Hematopoietic multipotent progenitor cell treated with erythropoietin and hydrocortisone succinate and interleukin-3 and kit ligand, for 4 days (in vitro differentiated cells): ENCODE measurements around the gene SYP.
"Not testable (repeated sequence)": the region's sequence is repeated elsewhere in the genome, so short reads cannot be mapped to it uniquely, and the experiment has no call there.

Source experiments
- DNase-seq: peaks from one replicate; pipeline ENCODE4 v3.0.0-alpha.2; 2015

Gene SYP

DNA sequence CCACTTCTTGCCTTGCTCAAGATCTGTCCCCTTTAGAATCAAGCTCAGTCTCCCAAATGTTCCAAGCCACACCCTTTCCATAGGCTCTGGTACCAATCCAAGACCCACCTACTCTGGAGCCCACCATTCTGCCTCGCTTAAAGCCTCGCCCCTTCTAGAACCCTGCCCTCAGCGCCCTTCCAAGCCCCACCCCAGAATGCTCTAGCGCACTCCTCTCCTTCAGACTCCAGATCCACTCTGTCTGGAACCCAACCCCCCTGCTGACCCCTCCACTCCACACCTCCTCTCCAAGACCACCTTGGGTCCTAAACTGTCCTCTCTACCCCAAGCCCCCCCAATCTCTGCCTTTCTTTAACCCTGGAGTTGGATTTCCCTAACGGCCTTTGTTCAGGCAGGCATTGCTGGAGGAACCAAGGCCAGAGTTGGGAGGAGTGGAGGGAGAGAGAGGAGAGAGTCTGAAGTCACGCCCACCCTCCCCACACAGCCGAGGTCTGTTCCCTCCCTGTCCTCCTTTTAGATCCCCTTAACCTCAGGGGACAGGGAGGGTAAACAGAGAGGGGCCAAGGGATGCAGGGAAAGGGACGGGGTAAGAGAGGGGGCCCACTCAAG is 11.4 kb downstream of the SYP start:
- peak; percentile 26 for DNase-seq

DNA sequence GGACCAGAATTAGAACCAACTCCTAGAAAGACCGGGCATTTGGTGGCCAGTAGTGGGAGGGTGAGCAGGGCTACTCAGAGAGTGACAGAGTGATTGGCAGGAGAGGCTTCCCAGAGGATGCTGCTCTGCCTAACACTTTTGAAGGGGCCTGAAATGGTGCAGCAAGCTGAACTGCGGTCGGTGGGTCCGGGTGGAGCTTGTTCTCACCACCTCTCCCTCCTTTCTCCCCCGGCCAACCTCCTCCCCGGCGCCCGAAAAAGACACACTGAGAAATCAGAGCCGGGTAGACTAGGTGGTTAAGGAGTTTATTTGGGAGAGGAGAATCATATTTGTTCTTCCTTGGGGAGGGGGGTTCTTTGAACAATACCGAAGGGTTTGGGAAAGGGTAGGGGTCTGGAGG is 12.5 kb downstream of the SYP start:
- no peak for DNase-seq

DNA sequence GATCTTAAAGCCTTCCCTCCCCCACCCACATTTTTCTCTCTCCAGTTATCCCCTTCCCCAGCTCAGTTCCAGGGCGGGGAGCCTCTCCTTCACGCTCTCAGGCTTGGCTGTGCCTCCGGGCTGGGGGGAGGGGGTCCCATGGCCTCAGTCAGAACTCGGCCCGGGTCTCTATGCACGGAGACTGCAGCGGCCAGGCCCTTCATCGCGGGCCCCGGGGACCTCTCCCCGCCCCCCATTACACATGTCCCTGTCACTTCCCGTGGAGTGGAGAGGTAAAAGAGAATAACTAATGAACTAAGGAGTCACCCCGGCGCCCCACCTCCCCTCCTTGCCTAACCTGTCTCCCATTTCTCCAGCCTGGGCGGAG is 13.0 kb downstream of the SYP start:
- DNase-seq: no peak

DNA sequence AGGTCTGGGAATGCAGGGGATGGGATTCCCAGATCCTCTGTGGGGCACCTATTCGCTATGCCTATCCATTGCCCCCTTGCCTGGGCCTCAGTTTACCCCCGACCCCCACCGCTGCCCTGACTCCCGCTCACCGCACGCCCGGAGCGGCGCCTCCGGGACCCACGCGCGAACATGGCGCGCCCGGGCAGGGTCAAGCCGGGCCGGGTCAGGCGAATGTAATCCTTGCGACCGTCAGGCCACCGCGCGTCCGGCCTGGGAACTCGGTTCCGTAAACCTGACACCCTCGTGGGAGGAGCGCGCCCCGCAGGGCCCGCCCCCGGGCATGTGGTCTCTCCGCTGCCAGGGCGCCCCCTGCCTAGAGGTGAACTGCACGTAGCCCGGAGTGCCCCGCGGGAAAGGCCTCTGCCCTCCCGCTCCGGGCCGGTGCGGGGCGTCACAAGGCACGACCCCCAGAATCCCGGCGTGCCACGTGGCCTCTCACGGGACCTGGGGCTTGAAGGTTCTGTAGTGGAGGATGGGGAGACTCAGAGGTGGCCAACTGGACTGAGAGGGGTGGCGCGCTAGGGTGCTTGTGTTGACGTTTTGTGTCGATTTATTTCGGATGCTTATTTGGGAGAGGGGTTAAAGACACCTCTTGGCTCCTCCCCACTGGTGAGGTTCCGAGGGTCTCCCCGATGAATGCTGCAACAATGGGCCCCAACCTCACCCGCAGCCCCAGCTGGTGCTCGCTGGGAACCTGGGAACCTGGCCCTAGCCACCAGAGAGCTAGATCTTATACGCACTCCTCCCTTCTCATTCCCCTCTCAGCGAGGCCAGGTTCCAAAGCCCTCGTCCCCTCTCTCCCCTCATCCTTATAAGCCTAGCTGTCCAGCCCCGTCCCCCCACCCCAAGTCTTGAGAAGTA is 13.6 kb downstream of the SYP start, which contains the start of gene PRICKLE3:
Gene PRICKLE3, minus strand, starts transcription at position 249 of the 903 bp plus-strand sequence. Its CDS starts 76 bp downstream, at position 173.
- peak; percentile 89 for DNase-seq

DNA sequence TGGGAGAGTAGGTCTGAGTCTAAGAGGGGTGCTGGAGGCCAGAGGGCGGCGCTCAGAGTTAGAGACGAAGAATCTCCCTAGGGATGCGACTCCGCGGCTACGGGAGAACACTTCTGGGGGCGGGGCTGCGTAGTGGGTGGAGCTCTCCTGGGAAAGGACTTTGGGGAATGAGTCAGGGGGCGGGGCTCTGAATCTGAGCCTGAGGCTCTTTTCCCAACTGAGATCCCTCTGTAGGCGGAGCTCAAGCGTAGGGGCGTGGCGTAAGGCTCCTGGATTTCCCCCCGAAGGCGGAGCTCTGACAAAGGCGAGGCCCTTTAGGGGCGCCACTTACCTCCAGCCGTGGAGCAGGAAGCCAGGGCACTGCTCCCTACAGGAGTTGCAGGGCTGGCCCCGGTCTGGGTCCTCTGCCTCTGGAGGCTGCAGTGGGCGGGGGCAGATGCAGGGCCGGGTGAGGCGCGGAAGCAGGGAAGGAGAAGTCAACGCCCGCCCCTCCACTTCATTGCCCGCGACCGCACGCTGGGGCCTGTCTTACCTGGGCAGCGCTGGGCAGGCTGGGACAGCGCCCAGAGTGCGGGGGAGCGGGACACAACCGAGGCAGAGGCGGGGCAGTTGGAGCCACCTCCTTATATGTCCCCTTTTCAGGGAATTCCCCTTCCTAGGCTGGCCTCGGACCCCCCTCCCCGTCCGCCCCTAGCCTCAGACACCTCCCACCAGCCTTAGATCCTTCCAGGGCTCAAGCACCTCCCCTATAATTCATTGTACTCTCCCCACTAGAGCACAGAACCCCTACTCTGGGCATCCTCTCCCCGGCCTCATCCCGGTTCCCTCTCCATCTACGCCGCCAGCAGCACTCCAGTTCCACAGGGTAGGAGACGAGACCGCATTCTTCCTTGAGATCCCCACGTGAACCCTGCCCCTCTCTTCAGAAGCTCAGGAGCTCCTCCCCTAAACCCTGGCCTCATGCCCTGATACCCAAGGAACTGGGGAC is 15.4 kb downstream of the SYP start:
- DNase-seq: peak; percentile 73

DNA sequence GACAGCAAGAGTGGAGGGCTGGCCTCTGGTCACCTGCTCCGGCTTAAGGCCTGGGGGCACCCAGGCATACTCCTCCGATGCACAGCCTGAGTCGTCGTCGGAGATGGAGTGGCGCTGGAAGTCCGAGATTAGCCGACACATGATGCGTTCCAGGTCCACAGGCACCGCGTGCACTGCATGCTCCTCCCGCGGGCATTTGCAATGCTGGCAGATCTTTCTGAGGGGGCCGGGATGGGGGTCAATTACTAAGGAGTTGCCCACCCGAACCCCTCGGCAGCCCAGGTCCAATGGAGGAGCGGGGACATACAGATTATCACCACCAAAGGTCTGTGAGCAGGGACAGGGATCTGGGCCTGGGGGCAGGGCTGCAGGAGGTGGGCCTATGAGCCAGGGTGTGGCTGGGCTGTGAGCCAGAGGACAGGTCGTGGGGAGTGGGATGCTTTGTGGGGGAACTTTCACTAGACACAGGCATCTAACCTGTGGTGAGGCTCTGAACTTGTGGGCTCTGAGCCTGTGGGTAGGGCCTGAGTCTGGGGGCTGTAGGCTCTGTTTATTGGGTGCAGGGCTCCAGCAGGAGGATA is 16.2 kb downstream of the SYP start:
- DNase-seq: no peak

DNA sequence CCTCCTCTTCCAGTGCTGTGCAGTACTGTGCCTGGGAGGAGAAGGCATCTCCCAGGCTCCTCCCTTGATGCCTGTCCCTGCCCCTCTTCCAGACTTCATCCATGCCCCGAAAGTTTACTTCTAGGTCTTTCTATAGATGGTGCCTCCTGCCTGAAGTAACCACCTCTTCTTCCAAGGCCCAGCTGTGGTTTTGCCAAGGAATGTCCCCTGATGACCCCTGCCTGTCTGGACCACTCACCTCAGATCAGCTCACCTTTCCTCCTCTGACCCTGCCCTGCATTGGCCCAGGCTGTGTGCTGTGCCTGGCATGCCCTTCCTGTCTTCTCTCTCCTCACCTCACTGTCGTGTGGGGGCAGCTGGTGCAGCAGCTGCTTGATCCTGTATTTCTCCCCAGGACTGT is 20.6 kb downstream of the SYP start:
- DNase-seq: no peak

DNA sequence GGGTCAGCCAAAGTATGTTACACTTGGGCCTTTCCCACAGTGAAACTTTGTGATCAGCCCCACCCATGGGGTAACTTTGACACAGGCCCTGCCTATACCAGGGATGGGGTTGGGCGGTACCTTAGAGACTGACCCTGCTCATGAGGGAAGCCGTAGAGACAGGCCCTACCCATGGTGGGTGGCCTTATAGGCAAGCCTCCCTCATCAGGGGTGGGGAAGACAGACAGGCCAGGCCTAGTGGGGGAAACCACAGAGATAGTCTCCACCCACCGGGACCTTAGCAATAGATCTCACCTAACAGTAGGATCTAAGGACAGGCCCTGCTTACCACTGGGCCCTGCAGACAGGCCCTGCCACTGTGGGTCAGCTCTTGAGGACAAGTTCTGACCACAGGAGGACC is 21.5 kb downstream of the SYP start:
- peak; percentile 68 for DNase-seq

DNA sequence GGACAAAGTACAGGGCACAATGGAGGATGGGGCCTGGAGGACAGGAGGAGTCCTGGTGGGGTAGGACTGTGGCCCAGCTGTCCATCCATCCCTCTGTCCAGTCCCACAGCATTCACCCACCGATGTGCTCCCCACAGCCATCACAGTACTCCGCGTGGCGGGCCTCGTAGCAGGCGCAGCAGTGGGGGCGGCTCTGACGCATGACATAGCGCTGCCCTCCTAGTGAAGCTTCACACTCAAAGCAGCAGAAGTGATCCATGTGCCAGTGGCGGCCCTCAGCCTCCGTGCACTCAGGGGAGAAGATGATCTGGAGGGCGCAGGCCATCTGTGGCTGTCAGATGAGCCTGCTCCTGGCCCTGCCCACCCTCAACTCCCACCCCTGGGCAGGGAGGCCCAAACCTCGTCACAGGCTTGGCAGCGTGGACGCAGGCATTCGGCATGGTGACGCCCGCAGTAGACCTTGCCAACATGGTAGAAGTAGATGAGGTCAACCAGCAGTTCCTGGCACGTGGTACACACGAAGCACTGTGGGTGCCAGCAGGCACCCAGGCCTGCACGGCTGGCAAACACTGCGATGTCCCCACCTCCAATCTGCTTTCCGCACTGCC is 22.0 kb downstream of the SYP start:
- DNase-seq: no peak

DNA sequence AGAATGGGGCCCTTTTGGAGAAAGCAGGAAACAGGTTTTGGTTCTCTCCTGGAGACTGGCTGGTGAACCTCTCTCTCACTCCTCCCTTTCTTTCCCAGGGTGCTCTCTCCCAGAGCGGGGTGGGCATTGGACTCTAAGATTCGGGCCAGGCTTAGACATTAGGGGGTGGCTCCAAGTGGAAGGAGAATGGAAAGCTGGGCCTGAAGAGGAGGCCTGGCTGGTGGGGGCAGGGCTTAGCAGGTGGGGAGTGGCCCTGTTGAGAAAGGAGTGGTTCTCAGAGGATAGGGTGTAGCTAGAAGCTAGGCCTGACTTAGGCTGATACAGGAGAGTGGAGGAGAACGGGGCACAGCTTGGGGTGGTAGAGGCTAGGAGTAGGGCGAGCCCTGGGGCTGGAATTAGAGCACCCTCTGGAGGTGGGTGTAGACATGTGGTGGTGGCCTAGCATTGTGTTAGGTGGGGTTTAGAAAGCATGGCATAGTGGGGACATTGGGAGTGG is 22.6 kb downstream of the SYP start:
- peak; percentile 91 for DNase-seq

DNA sequence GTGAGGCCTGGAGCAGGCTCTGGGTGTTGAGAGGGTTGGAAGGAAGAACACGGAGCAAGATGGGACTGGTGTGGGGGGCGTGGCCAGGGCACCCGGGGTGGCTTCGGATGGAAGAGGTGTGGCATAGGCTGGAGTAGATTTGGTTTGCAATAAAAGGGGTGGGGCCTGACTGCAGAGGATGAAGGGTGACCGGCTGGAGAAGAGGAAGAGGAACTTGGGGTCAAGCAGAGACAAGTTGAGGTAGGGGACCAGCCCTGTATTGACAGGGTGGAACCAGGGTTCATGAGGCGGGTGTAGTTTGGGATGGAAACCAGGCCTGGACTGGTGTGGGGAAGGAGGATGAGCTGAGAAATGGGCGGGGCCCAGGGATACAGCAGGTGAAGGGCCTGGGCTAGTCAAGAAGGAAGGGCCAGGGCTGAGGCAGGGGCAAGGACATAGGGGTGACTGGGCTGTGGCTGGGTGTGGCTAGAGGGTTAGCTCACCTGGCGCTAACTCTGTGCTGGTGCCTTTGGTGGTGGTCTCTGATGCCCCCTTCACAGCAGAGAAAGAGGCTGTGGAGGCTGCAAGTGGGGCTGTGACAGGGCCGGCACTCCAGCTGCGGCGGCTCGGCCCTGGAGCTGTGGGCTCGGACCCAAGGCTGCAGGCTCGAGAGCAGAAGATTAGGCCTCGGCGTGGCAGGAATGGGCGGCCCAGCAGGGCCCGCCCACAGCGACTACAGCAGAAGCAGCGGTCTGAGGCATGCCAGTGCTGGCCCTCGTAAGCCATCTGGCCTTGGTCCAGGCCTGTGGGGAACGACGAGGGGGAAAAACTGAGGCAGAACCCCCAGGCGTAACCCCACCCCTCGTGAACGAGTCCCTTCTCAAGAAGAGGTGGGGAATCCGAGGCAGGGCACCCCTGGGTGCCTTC is 23.3 kb downstream of the SYP start:
- DNase-seq: peak; percentile 80

DNA sequence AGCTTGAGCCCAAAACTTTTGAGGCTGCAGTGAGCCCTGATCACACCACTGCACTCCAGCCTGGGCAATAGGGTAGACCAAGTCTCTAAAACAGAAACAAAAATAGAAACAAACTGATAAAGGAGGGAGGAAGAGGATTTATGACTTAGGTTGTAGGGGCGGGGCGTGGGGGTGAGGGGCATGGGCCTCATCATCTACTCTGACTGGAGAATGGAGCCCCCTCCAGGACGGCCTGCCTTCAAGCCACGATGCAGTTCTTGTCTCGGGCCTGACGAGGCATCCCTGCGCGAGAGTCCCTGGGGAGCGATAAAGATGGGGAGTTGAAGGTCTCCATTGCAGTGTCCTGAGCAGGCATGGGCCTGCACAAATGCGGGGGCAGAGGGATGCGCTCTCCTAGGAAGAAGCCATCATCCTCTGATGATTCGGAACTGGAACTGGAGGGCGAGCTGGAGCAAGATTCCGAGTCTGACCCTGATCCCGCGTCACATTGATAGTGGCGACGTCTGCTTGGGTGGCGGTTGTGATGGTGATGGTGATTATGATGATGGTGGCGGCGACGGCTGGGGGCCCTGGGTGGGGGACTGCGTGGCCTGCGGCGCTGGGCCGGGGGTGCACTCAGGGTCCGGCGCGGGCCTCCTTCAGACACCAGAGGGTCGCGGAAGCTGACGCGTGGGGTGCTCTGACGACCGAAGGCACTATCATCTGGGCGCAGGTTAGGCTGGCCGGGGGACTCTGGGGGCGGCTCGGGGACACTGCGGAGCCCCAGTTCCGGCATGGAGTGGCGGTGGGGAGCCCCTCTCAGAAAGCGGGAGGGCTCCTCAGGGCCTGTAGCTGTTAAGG is 24.3 kb downstream of the SYP start:
- peak; percentile 54 for DNase-seq

DNA sequence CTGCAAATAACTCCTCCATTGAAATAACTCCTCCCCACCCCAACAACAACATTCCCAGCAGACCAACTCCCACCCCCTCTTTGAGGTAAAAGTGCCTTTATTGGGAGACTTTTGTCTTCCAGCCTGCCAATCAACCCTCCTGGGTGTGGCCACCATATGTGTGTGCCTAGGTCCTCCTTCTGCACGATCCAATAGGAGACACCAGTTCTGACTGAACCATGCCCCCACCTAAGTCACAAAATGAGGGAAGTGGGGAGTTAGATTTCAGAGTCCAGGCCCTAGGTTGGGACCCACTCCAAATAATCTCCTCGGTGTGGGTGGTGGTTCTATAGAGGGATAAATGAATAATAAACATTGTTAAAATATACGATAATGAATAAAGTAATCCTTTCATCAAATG is 25.3 kb downstream of the SYP start:
- DNase-seq: peak; percentile 37

DNA sequence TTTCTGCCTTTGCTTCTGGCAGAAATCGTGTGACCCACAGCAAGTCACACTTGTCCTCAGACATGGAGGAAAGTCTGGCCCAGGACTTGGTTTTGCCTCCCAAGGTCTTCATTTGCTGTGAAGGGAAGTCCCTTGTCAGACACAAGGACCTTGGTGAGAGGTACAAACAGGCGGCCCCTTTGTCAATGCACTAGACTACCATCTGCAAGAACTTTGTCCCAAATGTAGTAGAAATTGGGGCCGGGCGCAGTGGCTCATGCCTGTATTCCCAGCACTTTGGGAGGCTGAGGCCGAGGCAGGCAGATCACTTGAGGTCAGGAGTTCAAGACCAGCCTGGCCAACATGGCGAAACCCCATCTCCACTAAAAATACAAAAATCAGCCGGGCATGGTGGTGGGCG is 26.4 kb downstream of the SYP start:
- DNase-seq: not testable (repeated sequence)

DNA sequence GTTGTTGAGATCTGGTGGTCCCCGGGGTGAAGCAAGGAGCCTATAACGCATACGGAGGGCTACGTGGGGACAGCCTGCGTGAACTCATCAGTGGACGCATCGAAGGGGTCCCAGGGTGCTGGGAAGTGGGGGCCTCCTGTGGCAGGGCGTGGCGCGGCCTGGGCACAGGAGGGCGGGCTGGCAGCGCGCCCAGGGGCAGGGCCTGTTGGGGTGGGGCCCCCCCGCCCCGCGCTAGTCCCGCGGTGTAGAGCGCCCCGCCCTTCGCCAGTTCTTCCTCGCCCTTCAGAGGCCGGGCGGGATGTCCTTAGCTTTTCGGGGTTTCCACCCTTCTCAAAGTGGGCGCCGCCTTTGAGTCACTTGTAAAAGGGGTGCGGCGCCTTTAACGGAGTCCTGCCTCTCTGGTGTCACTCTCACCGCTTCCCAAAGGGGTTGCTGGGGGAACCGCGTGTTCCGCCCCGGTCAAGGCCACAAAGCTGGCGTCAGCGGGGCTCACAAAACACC is 27.7 kb downstream of the SYP start:
- DNase-seq: peak; percentile 96

DNA sequence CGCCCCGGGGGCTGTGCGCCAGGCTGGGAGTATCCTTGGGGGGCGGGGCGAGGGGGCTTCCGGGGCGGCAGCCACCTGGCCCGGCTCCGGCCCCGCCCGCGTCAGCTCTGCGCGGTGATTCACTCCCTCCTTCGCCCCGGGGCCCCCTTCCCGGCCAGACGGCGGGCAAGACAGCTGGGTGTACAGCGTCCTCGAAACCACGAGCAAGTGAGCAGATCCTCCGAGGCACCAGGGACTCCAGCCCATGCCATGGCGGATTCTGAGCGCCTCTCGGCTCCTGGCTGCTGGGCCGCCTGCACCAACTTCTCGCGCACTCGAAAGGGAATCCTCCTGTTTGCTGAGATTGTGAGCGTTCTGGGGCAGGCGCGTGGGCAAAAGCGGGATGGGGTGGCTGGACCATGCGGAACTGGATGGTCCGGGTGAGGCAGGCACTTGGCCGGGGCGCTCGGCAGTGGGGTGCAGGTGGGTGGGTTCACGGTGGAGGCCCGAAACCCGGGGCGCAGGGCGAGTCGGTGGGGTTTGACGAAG is 28.2 kb downstream of the SYP start, which contains the start of gene PLP2:
Gene PLP2, plus strand, starts transcription at position 147 of the 528 bp plus-strand sequence. Its CDS starts 103 bp downstream, at position 250.
- DNase-seq: peak; percentile 76

DNA sequence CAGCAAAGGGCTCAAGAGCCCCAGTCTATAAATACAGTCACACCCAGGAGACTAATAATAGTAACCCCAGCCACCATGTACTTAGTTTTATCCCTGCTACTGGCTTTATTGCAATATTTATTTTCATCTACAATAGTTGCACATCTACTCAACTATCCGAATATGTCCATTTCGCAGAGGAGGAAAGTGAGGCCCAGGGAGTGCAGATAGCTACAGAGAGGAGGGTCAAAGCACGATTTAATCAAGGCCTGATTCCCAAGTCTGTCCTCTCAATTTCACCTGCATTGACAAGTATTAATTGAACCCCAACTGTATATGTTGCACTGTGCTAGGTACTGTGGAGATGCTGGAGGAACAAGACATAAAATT is 32.3 kb downstream of the SYP start:
- no peak for DNase-seq

DNA sequence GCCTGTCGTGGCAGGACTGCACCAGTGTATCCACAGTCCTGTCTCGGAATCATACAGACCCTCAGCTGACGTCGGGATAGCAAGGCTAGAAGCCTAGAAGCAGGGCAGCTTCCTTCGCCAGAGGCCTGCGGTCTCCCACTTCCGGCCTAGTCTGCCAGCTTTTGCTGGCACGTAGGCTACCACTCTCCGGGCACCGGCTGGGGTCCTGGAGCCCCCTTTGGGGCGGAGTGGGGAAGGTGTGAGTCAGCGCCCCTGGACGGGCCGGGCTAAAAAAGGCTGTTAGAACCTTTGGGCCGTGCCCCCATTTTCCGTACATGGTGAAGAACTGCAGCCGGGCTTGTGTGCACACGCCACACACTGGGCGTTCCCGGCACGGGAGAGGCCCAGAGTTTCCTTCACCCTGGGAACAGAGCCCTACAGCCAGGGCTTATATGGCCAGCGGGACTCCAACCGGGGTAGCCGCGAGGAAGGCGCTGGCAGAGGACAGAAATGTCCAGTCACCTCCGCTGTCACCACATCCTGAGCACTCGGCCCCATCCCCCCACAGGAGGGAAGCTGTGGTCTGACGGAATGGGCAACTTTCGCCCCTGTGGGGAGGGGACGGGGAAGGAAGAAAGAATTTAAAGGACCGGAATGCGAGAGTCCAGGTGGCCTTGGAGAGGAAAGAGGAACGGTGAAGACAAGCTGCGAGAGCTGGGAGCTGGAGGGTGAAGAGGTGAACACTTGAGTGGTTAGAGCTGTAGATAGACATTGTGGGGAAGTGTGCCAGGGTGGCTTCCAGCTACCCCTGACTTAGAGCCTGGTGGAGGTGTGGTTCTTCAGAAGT is 32.9 kb downstream of the SYP start:
- peak; percentile 96 for DNase-seq
